ENCODE measurements around the gene TIAL1.

TIAL1 gene

DNA sequence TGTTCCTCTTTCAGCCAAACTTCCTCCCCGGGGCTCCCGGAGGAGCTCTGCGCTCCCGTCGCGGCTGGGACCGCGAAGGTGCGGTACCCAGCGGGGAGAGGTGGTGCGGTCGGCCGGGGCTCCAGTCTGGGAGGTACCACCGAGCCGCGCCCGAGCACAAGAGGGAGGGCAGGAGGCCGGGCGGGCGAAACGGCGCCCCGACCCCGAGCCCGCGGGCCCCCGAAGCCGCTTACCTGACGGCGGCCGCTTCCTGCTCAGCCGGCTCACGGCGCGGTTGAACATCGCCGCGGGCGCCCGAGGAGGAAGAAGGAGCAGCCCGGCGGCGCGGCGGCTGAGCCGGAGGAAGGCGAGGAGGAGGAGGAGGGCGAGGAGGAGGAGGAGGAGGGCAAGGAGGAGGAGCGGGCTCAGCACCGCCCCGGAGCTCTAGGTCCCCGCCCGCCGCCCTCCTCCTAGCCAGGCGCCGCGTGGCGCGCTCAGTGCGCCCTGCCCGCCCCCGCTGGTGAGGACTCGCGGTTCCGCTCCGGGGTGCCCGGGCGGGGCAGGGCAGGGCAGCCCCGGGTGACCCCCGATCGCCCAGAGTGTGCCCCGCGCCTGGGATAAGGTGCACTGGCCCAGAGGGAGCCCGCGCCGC lies 54.3 kb downstream of the TIAL1 start, which contains the start of gene RGS10:
Gene RGS10 (minus strand): TSS at position 363 of the 631 bp plus-strand sequence. CDS start 81 bp downstream, at position 282.
- Histone ChIP-seq H3K4me3 (replicated peaks; ENCODE audit: low read depth, low read length) (peak within 1 kb of the TSS; percentile 91), H3K27me3 (replicated peaks; ENCODE audit: control insufficient read depth, insufficient read depth, low read length) (no peaks in the 10 kb centered on the region), H3K36me3 (ENCODE audit: control insufficient read depth, insufficient read depth, low read length) (no peaks in the 10 kb centered on the region)
- TF ChIP-seq, protein P1, sequence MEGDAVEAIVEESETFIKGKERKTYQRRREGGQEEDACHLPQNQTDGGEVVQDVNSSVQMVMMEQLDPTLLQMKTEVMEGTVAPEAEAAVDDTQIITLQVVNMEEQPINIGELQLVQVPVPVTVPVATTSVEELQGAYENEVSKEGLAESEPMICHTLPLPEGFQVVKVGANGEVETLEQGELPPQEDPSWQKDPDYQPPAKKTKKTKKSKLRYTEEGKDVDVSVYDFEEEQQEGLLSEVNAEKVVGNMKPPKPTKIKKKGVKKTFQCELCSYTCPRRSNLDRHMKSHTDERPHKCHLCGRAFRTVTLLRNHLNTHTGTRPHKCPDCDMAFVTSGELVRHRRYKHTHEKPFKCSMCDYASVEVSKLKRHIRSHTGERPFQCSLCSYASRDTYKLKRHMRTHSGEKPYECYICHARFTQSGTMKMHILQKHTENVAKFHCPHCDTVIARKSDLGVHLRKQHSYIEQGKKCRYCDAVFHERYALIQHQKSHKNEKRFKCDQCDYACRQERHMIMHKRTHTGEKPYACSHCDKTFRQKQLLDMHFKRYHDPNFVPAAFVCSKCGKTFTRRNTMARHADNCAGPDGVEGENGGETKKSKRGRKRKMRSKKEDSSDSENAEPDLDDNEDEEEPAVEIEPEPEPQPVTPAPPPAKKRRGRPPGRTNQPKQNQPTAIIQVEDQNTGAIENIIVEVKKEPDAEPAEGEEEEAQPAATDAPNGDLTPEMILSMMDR (IDR thresholded peaks at IDR 0.05; ENCODE audit: insufficient read depth, low read length, poor library complexity, severe bottlenecking), result no peak
- DNase-seq (ENCODE audit: extremely low read depth, insufficient read length), result peak; percentile 87

DNA sequence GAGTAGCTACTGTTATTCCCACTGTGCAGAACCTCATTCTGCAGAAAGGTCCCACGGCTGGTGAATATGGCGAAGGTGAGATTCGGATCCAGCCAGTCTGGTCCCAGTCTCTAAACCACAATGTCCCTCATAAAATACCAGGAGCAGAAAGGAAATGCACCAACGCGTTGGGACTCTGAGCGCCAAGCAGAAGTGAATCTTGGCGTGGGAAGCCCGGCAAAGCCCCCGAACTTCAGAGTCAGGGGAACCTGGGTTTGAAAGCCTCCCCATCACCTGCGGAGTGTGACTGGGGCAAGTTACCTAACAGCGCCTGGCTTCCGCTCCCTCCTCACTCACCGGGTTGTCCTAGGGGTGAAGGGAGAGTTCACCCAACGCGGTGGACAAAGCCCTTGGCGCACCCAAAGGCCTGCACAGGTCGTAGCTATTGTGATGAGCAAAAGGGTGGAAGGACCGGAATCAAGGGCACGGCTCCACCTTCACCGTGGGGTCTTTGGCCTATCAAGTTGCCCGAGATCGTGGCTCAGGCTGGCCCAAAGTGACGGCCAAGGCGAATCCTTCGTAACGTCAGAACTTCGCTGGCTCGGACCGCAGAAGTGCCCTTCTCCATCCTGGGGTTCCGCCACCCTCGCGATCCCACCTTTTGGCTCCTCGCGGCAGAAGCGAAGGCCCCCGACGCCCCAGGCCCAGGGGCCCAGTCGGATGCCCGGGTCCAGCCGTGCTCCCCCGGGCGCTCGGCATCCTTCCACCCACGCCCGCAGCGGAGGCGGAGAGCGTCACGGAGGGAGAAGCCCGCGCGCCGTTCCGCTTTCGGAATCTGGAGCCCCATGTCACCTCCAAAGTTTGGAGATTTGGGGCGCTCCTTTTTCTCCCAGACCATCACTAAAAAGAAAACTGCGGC lies 55.1 kb downstream of the TIAL1 start:
- TF ChIP-seq, protein P1 (IDR thresholded peaks at IDR 0.05; ENCODE audit: insufficient read depth, low read length, poor library complexity, severe bottlenecking), result no peak
- Histone ChIP-seq H3K4me3 (replicated peaks; ENCODE audit: low read depth, low read length) (peak overlapping the region; percentile 91), H3K27me3 (replicated peaks; ENCODE audit: control insufficient read depth, insufficient read depth, low read length) (no peaks in the 10 kb centered on the region), H3K36me3 (ENCODE audit: control insufficient read depth, insufficient read depth, low read length) (no peaks in the 10 kb centered on the region)
- peak; percentile 61 for DNase-seq (ENCODE audit: extremely low read depth, insufficient read length)

DNA sequence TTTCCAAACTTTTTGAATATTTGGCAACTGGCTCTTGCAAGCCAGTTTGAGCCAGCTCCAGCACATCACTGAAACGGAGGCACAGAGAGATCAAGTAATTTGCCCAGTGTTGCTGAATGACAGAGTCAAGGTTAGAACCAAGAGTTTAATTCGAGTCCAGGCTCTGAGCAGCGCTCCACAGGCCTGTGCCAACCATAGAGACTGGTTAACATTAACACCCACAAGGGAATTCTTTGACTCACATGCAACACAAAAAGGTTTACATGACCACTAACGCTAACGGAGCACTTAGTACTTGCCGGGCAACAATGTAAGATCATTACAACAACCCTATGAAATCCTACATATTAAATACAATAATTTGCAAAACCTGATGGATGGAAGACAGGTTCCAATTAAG lies 55.7 kb downstream of the TIAL1 start:
- TF ChIP-seq, protein P1 (IDR thresholded peaks at IDR 0.05; ENCODE audit: insufficient read depth, low read length, poor library complexity, severe bottlenecking), result no peak
- DNase-seq (ENCODE audit: extremely low read depth, insufficient read length), result no peak
- Histone ChIP-seq H3K4me3 (replicated peaks; ENCODE audit: low read depth, low read length) (peak overlapping the region; percentile 91), H3K27me3 (replicated peaks; ENCODE audit: control insufficient read depth, insufficient read depth, low read length) (no peaks in the 10 kb centered on the region), H3K36me3 (ENCODE audit: control insufficient read depth, insufficient read depth, low read length) (peaks cover 1% of the 10 kb centered on the region; the same call in 1 of the 2 replicates)

DNA sequence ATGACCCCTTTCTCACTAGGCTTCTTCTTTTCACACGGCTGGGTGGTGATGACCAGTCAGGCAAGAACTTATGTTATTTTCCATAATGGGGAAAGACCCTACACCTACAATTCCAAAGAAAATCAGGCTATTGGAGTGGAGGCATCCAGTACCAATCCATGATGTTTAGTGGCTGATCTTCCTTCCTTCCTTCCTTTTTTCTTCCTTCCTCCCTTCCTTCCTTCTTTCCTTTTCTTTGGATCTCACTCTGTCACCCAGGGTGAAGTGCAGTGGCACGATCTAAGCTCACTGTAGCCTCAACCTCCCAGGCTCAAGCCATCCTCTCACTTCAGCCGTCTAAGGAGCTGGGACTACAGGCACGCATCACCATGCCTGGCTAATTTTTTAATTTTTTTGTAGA lies 56.7 kb downstream of the TIAL1 start:
- Histone ChIP-seq H3K27me3 (replicated peaks; ENCODE audit: control insufficient read depth, insufficient read depth, low read length) (no peaks in the 10 kb centered on the region), H3K4me3 (replicated peaks; ENCODE audit: low read depth, low read length) (peak overlapping the region; percentile 14), H3K36me3 (ENCODE audit: control insufficient read depth, insufficient read depth, low read length) (peaks cover 1% of the 10 kb centered on the region; the same call in 1 of the 2 replicates)
- TF ChIP-seq, protein P1 (IDR thresholded peaks at IDR 0.05; ENCODE audit: insufficient read depth, low read length, poor library complexity, severe bottlenecking), result no peak
- no peak for DNase-seq (ENCODE audit: extremely low read depth, insufficient read length)

DNA sequence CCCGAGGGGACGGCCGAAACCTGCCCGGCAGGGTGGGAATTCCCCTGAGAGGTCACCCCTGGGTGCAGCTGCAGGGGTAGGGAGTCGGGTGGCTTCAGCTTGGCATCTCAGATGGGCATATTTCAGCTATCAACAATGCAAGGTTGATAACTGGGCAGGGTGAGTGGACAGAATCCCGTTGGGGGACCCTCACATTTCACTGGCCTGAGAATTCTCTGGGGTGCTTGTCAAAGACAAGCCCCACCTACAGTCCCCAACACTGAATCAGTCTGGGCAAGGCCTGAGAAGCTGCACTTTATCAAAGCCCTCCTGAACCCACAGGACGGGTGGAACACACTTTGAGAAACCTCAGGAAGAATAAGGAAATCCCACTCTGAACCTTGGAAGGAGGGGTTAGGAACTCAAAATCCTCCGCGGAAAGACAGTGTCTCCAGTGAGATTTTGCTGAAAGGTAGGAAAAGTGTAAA lies 57.4 kb downstream of the TIAL1 start:
- H3K4me3 ChIP-seq (replicated peaks; ENCODE audit: low read depth, low read length), result peak overlapping the region; percentile 44

More for the DNA sequence above, 57.4 kb downstream of the TIAL1 start:
- peak; percentile 43 for DNase-seq (ENCODE audit: extremely low read depth, insufficient read length)
- TF ChIP-seq, protein P1 (IDR thresholded peaks at IDR 0.05; ENCODE audit: insufficient read depth, low read length, poor library complexity, severe bottlenecking), result no peak
- Histone ChIP-seq H3K36me3 (ENCODE audit: control insufficient read depth, insufficient read depth, low read length) (peaks cover 1% of the 10 kb centered on the region; the same call in 1 of the 2 replicates), H3K27me3 (replicated peaks; ENCODE audit: control insufficient read depth, insufficient read depth, low read length) (no peaks in the 10 kb centered on the region)

All from GM06990 (cell line).